ENCODE data around the gene AHNAK2.

Gene AHNAK2

GRCh38 chr14:105010106-105010505 lies 31.9 kb upstream of the AHNAK2 start:
- TF ChIP-seq CTCF (IDR thresholded peaks at IDR 0.05; ENCODE audit: low read depth, low read length), result no peak
- H3K4me3 ChIP-seq (ENCODE audit: low read depth, low read length), result no peak overlapping the region
- DNase-seq, result no peak
- H3K36me3 ChIP-seq, result peaks cover 55% of the 10 kb centered on the region
- no peaks in the 10 kb centered on the region for H3K27me3 ChIP-seq
- no peaks in the 10 kb centered on the region for H3K9me3 ChIP-seq
- H3K4me1 ChIP-seq, result peaks cover 25% of the 10 kb centered on the region

- no peak overlapping the region for H3K4me3 ChIP-seq (ENCODE audit: low read depth, low read length)
- H3K4me1 ChIP-seq, result peaks cover 8% of the 10 kb centered on the region; the same call in 1 of the 2 replicates
- H3K36me3 ChIP-seq, result peaks cover 55% of the 10 kb centered on the region
- no peak for DNase-seq
- no peaks in the 10 kb centered on the region for H3K9me3 ChIP-seq
- TF ChIP-seq CTCF (IDR thresholded peaks at IDR 0.05; ENCODE audit: low read depth, low read length), result no peak
- no peaks in the 10 kb centered on the region for H3K27me3 ChIP-seq
Observed at GRCh38 chr14:105007593-105008264, 29.6 kb upstream of the AHNAK2 start.

GRCh38 chr14:105006831-105007592 lies 28.8 kb upstream of the AHNAK2 start:
- H3K27me3 ChIP-seq, result no peaks in the 10 kb centered on the region
- H3K4me1 ChIP-seq, result peaks cover 8% of the 10 kb centered on the region; the same call in 1 of the 2 replicates
- peaks cover 55% of the 10 kb centered on the region for H3K36me3 ChIP-seq
- no peak for DNase-seq
- no peaks in the 10 kb centered on the region for H3K9me3 ChIP-seq
- H3K4me3 ChIP-seq (ENCODE audit: low read depth, low read length), result no peak overlapping the region
- no peak for TF ChIP-seq CTCF (IDR thresholded peaks at IDR 0.05; ENCODE audit: low read depth, low read length)

- H3K36me3 ChIP-seq, result peaks cover 47% of the 10 kb centered on the region
- H3K4me1 ChIP-seq, result peaks cover 2% of the 10 kb centered on the region; the same call in 1 of the 2 replicates
- no peak for TF ChIP-seq CTCF (IDR thresholded peaks at IDR 0.05; ENCODE audit: low read depth, low read length)
- H3K27me3 ChIP-seq, result no peaks in the 10 kb centered on the region
- no peak for DNase-seq
- H3K4me3 ChIP-seq (ENCODE audit: low read depth, low read length), result no peak overlapping the region
- no peaks in the 10 kb centered on the region for H3K9me3 ChIP-seq
Observed at GRCh38 chr14:105005929-105006830, 28.0 kb upstream of the AHNAK2 start.

GRCh38 chr14:105005329-105005928 lies 27.3 kb upstream of the AHNAK2 start:
- no peak for TF ChIP-seq CTCF (IDR thresholded peaks at IDR 0.05; ENCODE audit: low read depth, low read length)
- H3K4me1 ChIP-seq, result no peaks in the 10 kb centered on the region
- no peaks in the 10 kb centered on the region for H3K27me3 ChIP-seq
- no peak overlapping the region for H3K4me3 ChIP-seq (ENCODE audit: low read depth, low read length)
- no peak for DNase-seq
- H3K36me3 ChIP-seq, result peaks cover 39% of the 10 kb centered on the region
- no peaks in the 10 kb centered on the region for H3K9me3 ChIP-seq
